C4-2B (cell line): Measurements from ENCODE around the gene MLLT1.

Source experiments
- CTCF ChIP-seq: fragments of 450-650 bp; conservative IDR thresholded peaks from 2 replicates; pipeline ENCODE4 v1.5.1; 2017; ENCODE audit warnings: mild to moderate bottlenecking
- ZFX ChIP-seq: fragments of 450-650 bp; IDR thresholded peaks from 2 replicates; pipeline ENCODE4 v1.6.1; 2017

GRCh38 chr19:6292006-6292405 lies 12.2 kb upstream of the MLLT1 start:
- no peak for TF ChIP-seq CTCF
- no peak for TF ChIP-seq ZFX
